Activated CD8-positive, alpha-beta memory T cell treated with anti-CD3 and anti-CD28 coated beads, Interleukin-2, amount 50 U/mL, for 24 hours (primary cell): ENCODE results near the gene STK38L.

Experiments used
- DNase-seq: peaks from one replicate; pipeline ENCODE4 v3.0.0-alpha.2; 2020; ENCODE audit errors: extremely low read depth

STK38L gene

DNA sequence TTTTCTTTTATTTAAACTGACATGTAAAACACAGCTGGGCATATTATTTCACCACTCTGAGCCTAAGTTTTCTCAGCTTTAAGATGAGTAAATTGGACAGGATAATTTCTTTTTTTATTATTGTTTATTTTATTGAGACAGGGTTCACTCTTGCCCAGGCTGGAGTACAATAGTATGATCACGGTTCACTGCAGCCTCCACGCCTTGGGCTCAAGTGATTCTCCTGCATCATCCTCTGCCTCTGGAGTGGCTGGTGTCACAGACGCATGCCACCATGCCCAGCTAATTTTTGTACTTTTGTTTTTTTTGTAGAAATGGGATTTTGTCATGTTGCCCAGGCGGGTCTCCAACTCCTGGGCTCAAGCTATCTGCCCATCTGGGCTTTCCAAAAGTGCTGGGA, 101.3 kb downstream of the STK38L start:
- DNase-seq = no peak

DNA sequence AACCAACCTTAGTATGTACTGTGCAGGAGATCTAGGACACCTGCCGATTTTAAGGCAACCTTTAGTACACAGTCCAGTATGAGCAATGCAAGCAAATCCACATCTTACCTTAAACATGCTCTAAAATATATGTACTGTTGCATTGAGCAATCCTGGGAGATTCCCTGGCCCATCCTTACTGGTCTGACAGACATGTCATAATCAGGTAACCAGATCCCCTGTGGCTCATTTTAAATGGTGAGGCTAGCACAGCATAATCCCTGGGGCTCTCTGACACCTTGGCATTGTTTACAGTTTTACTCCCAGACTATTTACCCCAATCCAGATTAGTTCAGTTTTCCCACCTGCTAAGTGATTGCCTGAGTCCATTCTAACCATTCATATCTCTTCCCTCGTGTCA, 103.7 kb downstream of the STK38L start:
- DNase-seq = no peak

DNA sequence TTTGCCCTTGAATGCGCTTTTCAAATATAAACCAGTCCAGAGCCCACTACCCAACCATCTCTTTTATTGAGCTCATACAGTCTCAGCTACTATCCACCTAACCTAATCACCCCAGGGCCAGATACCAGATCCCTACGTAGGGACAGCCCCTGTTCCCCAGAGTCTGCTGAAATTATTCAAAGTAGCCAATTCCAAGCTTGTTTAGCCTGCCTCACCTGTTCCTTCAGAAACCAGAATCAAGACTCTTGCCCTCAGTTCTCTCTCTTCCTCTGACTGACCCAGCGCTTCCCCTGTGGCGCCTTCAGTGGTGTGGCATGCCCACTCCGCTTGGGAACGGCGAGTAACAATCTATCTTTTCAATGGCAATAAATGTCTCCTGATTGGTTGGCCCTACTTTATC, 107.4 kb downstream of the STK38L start:
- no peak for DNase-seq

DNA sequence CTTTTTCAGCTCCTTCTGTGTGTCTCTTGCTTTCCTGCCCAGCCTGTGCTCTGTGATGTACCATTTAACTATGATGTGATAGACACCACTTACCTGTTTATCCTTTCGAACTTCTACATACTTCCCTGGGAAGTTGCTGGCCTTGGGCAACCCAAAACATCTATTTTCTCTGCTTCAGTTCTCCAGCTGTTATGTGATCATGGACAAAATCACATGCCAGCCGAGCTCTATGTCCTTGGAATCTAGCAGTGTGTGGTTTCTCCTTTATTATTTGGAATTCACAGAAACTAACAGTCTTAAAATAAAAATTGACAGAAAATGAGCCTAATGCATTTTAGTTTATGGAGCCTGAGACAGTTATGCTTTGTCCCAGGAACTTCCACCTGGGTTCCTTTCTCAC, 111.4 kb downstream of the STK38L start:
- no peak for DNase-seq

- DNase-seq = no peak
Observed at GRCh38 chr12:27355979-27356378, 111.9 kb downstream of the STK38L start.

- no peak for DNase-seq
Observed at GRCh38 chr12:27359578-27360340, 115.7 kb downstream of the STK38L start.

GRCh38 chr12:27361372-27361771, 117.3 kb downstream of the STK38L start:
- DNase-seq = no peak

GRCh38 chr12:27366621-27367020, 122.5 kb downstream of the STK38L start:
- no peak for DNase-seq

DNA sequence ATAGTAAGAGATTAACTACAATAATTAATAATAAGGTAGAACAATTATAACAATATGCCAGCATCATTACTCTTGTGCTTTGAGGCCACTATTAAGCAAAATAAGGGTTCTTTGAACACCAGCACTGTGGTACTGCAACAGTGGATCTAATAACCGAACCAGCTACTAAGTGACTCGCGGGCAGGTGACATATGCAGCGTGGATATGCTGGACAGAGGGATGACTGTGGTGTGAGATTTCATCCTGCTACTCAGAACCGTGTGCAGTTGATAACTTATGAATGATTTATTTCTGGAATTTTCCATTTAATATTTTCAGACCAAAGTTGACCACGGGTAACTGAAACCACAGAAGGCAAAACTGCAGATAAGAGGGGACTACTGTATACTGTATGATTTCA, 123.0 kb downstream of the STK38L start:
- no peak for DNase-seq
